Putamen (tissue), 1 donor: ENCODE results near the gene COL27A1.

Experiments used
- DNase-seq: peaks from one replicate; pipeline ENCODE4 v3.0.0-alpha.2; 2016; ENCODE audit warnings: low spot score

The COL27A1 gene

GRCh38 chr9:114227288-114228015, 72.1 kb downstream of the COL27A1 start:
- no peak for DNase-seq

DNA sequence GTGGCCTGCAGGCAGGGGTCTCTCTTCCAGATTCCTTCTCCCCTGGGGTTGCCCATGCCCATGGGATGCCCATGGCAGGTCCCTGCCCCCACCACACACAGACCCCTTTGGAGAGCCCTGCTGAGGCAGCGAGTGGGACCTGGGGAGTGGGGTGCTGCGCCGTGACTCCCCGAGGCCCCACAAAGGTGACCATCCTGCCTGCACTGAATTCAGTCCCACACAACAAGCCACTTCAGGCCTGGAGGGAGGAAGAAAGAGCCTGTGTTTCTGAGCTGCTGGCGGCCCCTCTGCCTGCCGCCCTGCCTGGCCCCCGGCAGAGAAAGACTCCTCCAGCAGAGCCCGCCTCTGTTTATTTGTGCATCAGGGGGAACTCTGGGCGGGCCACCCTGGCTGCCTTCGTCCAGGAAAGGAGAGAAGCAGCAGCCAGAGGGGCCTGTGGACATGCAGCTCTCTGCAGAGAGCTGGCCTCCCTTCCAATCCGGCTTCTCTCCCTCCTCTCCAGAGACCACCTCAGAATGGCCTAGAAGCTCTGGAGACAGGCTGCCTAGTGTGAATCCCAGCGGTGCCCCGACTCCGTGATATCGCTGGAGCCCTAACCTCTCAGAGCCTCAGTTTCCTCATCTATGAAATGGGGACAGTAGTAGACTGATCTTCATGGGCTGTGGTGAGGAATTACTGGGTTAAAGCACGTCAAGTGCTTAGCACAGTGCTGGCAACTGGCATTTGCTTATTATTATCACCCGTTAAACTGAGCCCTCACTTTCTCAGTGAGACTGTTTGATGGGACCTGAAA, 72.9 kb downstream of the COL27A1 start:
- DNase-seq: no peak

DNA sequence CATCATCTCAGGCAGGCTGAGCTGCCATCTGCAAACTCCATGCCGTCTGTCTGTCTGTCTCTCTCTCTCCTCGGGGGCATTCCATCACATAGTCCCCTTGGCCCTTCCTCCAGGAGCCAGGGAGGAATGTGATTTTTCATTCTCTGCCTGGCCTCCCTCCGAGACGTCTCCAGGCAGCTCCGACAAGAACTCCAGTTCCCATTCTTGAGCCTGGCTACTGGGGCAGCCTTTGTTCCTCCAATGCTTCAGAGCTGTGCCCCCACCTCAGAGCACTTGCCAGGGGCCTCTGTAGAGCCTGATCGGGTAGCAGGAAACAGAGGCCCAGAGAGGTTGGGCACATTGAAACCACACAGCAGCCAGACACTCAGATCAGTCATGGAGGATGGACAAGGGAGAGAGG, 74.0 kb downstream of the COL27A1 start:
- no peak for DNase-seq

- DNase-seq: no peak
Observed at GRCh38 chr9:114230068-114230467, 74.7 kb downstream of the COL27A1 start.

- no peak for DNase-seq
Observed at GRCh38 chr9:114231273-114231672, 75.9 kb downstream of the COL27A1 start.

DNA sequence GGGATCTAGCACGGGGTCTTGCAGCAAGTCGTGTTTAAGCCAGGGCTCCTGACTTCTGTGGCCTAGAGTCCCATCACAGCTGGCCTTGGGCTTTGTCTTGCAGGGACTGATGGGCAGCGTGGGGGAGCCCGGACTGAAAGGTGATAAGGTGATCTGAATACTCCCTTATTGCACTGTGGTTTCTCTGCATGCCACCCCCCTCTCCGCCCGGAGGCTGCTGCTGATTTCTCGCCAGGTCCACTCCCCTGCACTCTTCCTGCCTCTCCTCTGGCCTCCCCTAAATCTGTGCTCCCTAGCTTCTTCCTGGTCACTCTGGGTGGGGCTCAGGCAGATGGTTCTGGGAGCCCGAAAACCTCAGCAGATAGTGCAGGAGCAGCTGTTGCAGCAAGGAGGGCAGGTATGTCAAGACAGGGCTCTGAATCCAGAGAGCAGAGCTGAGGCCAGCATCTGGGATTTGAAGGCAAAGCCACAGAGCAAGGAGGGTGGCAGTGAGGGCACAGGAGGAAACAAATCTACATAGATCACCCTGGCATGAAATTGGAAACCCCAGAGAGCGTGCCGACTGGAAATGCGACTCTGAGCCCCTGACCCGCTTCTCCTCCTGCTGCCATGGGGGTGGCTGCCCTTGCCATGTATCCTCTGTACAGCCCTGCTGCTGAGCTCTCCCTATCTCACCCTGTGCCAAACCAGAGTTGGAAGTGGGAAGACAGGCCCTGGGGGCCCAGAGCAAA, 76.5 kb downstream of the COL27A1 start:
- no peak for DNase-seq

GRCh38 chr9:114233491-114234185, 78.3 kb downstream of the COL27A1 start:
- DNase-seq: no peak

DNA sequence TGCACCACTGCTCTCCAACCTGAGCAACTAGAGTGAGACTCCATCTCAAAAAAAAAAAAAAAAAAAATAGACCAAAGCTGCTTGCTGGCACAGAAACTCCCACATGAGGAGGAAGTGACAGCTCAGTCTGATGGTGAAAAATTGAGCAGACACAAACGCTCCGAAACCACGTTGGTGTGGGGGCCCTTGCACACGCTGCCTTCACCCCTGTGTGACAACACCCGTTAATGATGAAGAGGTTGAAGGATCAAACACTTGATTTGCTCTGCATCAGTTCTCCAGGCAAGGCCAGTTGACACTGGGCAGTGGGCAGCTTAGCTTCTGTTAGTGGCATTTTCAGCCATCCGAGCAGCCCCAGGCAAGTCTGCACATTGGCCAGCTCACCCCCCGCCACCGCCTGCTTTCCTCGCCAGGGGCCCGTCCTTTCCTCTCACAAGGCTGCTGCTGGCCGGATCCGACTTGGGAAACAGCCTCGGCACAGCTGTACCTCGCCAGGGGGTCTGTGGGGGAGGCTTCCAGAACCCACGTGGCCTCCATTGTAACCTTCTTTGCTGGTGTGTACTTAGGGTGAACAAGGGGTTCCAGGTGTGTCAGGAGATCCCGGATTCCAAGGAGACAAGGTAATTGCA, 79.8 kb downstream of the COL27A1 start:
- no peak for DNase-seq

DNA sequence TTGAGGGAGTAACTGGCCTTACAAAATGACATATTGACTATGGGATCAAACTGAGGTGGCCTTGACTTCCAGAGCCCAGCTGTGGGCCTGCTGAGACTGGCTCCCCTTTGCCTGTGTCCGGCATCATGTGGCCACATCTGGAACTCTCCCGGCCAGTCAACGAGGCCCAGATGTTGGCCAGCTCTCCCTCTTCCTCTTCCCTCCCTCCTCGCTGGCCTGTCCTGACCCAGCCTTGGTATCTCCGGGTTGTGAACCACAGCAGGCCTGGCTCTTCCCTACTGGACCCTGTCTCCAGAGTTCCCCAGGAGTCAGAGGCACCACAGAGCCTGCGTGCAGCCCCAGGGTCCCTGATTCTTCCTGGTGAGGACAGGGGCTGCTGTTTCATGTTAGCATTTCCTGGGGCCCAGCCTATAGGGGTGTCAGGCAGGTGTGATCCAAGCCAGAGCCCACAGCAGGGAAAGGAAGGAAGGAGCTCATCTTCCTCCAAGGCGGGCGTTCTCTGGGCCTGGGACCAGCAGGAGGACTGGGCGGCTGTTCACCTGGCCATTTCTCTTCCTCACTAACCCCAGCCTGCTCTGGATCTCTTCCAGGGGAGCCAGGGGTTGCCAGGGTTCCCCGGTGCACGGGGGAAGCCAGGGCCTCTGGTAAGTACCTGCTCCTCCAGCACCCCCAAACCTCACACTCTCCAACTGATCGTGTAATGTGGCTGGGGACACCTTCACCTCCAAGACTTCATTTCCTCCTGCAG, 81.2 kb downstream of the COL27A1 start:
- DNase-seq: no peak

DNA sequence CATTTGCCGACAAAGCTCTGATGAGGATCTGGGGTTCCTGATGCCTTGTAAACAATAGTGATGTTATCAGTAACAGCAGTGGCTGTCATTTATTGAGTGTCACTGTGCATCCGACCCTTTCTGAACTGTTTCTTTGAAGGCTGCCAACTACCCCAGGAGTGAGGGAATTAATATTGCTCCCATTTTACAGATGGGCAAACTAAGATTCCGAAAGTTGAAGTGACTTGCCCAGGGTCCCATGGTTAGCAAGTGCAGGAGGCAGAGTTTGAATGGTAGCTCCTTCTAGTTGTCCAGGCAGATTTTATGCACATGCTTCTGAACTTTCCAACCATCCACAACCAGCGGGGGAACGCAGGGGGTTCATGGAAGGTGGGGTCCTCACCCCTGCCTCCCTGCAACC, 81.9 kb downstream of the COL27A1 start:
- no peak for DNase-seq

- no peak for DNase-seq
Observed at GRCh38 chr9:114237781-114238180, 82.4 kb downstream of the COL27A1 start.

GRCh38 chr9:114238472-114238871, 83.1 kb downstream of the COL27A1 start:
- no peak for DNase-seq

DNA sequence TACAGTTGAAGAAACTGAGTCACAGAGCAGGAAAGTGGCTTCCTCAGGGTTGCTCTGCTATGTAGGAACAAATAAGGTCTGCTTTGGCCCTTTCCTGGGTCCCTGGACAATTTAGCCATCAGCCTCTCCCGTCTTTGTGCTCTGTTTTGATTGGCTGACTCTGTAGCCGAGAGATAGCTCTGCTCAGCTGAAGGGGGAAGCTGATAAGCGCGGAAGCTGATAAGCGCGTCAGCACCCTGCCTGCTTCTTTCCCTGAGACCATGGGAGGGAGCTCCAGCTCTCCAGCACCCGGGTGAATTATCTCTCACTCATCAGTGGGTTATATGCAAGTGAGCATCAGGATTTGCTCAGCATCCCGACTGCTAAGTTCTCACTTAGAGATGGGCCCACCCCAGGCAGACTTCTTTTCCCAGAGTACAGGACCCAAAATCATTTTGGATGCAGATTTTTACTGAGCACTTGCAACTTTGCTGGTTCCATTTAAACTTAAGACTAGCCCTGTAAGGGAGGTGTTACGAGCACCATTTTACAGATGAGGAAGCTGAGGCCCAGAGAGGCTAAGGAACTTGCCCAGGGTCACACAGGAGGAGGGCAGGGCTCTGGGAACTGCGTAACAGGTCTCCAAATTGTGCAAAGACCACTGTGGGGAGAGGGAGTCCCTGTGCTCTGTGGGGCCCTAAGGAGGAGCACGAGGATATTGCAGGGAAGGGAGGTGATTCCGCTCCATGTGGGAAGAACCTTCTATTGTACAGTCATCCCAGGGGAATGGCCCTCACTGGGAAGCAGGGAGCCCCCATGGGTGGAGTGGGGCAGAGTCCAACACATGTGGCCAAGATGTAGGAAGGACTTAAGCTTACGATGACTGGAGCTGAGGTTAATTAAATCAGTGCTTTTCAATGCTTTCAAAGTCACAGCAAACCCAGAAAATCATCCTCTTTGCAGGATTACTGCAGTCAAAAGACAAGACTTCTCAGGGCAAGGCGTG, 83.8 kb downstream of the COL27A1 start:
- DNase-seq: peak; percentile 46

DNA sequence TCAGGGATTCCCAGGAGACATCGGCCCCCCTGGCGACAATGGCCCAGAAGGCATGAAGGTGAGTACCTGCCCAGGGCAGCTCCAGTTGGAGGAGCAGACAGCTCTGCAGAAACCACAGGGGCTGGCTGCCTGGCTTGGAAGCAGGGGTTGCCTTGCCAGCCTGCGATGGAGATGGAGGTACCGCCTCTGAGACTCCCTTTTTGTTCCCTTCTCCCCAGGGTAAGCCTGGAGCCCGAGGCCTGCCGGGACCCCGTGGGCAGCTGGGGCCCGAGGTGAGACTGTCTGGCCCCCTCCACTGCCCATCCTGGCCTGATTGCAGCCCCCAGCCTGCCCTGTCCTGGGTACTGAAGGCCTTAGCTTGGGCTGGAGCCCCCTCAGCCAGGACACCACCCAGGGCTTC, 84.9 kb downstream of the COL27A1 start:
- DNase-seq: no peak

GRCh38 chr9:114240647-114241558, 85.6 kb downstream of the COL27A1 start:
- no peak for DNase-seq

GRCh38 chr9:114242837-114243236, 87.5 kb downstream of the COL27A1 start:
- DNase-seq: no peak

DNA sequence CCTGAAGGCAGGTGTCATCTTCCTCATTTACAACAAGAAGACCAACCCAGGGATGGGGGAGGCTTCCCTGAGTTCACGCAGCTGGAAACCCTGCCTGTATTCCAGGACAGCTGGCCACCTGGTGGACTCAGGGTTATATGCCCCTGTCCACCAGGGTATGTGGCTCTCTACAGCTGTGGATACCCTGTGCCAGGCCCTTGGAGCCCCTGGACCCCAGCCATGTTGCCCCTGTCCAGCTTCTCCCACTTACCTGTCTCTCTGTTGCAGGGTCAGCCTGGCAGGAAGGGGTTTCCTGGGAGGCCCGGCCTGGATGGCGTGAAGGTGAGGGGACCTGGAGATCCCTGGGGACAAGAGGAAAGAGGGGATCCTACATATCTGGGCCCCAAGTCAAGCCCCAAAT, 87.9 kb downstream of the COL27A1 start:
- DNase-seq: no peak

DNA sequence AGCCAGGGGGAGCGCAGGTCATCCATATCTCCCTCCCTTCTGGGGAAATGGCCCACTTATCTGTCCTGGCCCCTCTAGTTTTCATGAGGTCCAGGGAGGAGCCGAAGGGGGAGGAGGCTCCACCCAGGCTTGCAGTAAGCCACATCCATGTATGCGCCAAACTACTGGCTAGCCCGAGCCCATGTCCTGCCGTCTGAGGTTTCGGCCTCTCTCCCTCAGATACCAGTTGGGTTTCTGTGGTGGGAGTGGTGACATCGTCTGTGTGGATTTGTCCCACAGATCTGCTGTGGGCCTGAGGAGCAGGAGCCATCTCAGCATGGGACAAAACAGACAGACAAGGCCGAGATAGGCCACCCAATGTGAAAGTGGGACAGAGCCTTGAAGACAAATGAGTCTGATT, 89.2 kb downstream of the COL27A1 start:
- no peak for DNase-seq

DNA sequence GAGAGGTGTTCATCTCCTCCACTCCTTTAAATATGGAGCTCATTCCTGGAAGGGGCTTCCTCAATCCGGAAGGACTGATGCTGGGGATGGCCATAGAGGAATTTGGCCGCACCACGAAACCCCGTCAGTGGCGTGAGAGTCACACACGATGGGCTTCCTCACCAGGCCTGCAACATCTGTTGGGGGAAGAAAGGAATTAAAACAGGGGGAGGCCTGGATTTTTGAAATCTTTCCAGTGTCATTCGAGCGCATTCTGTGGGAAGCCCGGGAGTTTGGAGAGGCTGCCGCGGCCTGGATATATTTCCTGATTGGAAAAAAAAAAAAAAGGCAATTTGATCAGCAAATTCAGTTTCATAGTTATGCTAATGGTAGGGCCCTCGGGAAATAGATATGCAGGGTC, 91.2 kb downstream of the COL27A1 start:
- no peak for DNase-seq
